PC-9 (cell line): ENCODE data around the gene ZNF780A. TPM values are rescaled to one million over a fixed set of nuclear protein-coding genes. Genes with fewer than 3 reads are reported as not detected.

Source experiments
- BruUV-seq: library from RNA; stranded (reverse); fragments of 400-500 nt; replicated peaks from 2 replicates; lab custom pipeline; 2021; lab: Mats Ljungman, UMichigan
- CTCF ChIA-PET: fragments of 300-600 bp; sonication (Branson Sonifier 250); formaldehyde crosslinking; loops from one replicate; lab custom pipeline; 2022; ENCODE audit warnings: antibody characterized with exemption; lab: Charles Lee
- POLR2A ChIA-PET: fragments of 300-600 bp; sonication (Branson Sonifier 250); formaldehyde crosslinking; loops from one replicate; lab custom pipeline; 2022; ENCODE audit warnings: antibody characterized with exemption; ENCODE audit not compliant: unreplicated experiment; lab: Charles Lee
- DNase-seq, 2 experiments: peaks; one replicate each; pipeline versions ENCODE4 v3.0.0 to v3.0.0-alpha.2; 2015 to 2022; ENCODE audit warnings: mixed read lengths in 1 of 2
- H2AFZ ChIP-seq: fragments of 200-600 bp; sonication (generic); 2 replicates; pipeline ENCODE4 v1.8.1; 2017; ENCODE audit warnings: antibody characterized with exemption
- H3F3A ChIP-seq: fragments of 200-600 bp; sonication (generic); 2 replicates; pipeline ENCODE4 v1.8.1; 2017; ENCODE audit warnings: antibody characterized with exemption, mild to moderate bottlenecking, low read depth; ENCODE audit not compliant: insufficient read depth
- H3K27ac ChIP-seq: fragments of 200-600 bp; sonication (generic); 2 replicates; pipeline ENCODE4 v1.6.1; 2016; ENCODE audit warnings: mixed run types
- H3K27me3 ChIP-seq: fragments of 200-600 bp; sonication (generic); 2 replicates; pipeline ENCODE4 v1.6.1; 2016; ENCODE audit warnings: low read depth, mixed run types; ENCODE audit not compliant: insufficient read depth
- H3K36me3 ChIP-seq: fragments of 200-600 bp; sonication (generic); 2 replicates; pipeline ENCODE4 v1.6.1; 2016; ENCODE audit warnings: low read depth, mixed run types
- H3K4me1 ChIP-seq: fragments of 200-600 bp; sonication (generic); replicated peaks from 2 replicates; pipeline ENCODE4 v1.6.1; 2016; ENCODE audit warnings: mixed run types; ENCODE audit not compliant: insufficient read depth
- H3K4me2 ChIP-seq: fragments of 200-600 bp; sonication (generic); 2 replicates; pipeline ENCODE4 v1.6.1; 2017; ENCODE audit warnings: mixed run types
- H3K4me3 ChIP-seq: fragments of 200-600 bp; sonication (generic); 2 replicates; pipeline ENCODE4 v1.6.1; 2016; ENCODE audit warnings: mixed run types
- H3K79me2 ChIP-seq: fragments of 200-600 bp; sonication (generic); 2 replicates; pipeline ENCODE4 v1.6.1; 2017; ENCODE audit warnings: low read depth, mixed run types
- H3K9me2 ChIP-seq: fragments of 200-600 bp; sonication (generic); 2 replicates; pipeline ENCODE4 v1.8.1; 2017; ENCODE audit warnings: mild to moderate bottlenecking; ENCODE audit not compliant: insufficient read depth
- H3K9me3 ChIP-seq: fragments of 200-600 bp; sonication (generic); 2 replicates; pipeline ENCODE4 v1.8.1; 2016; ENCODE audit warnings: low read depth; ENCODE audit not compliant: insufficient read depth
- H4K20me1 ChIP-seq: fragments of 200-600 bp; sonication (generic); 2 replicates; pipeline ENCODE4 v1.8.1; 2017; ENCODE audit not compliant: insufficient read depth
- CTCF ChIP-seq: fragments of 200-600 bp; sonication (generic); conservative IDR thresholded peaks from 2 replicates; pipeline ENCODE4 v1.6.1; 2017; ENCODE audit warnings: mixed run types, antibody characterized with exemption, mild to moderate bottlenecking, moderate library complexity
- EZH2 ChIP-seq: fragments of 200-600 bp; sonication (generic); IDR thresholded peaks from 2 replicates; pipeline ENCODE4 v1.8.0; 2017; ENCODE audit warnings: antibody characterized with exemption, low read depth
- intact Hi-C: fragments of 100-400 bp; cut with micrococcal nuclease; formaldehyde crosslinking; loops from one replicate; pipeline ENCODE4 v1.10.0; 2022; ENCODE audit not compliant: unreplicated experiment
- total RNA-seq: library from RNA; stranded (reverse); gene quantifications from 2 replicates; pipeline ENCODE4 v1.2.3, GENCODE V29; 2021

Gene ZNF780A
- total RNA-seq, 1 experiment from 2014 or later, result 15.5 TPM

DNA sequence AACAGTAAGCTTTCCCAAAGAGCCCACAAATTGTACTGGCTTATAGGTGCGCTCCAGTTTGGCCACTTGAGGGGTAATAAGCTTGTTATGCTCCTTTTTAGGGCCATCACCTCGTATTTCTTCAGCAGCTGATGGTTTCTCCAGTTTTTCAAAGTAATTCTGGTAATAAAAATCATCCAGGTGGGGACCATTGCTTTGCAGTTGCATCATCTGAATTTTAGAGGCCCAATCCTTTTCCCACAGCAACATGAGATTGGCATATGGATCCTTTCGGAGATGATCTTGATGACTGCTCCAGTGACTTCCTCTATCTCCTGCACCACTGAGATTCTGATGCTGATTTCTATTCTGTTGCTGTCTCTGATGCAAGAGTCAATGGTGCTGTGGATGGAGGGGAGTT, 66.8 kb downstream of the ZNF780A start:
- TF ChIP-seq EZH2, result no peak
- TF ChIP-seq CTCF, result no peak
- Histone ChIP-seq H4K20me1 (no peaks in the 10 kb centered on the region), H3K27ac (no peak overlapping the region), H3K9me3 (peaks cover 64% of the 10 kb centered on the region), H3K27me3 (no peaks in the 10 kb centered on the region), H3K79me2 (no peaks in the 10 kb centered on the region), H2AFZ (no peak overlapping the region), H3K4me2 (no peak overlapping the region), H3F3A (no peaks in the 10 kb centered on the region), H3K4me3 (no peak overlapping the region), H3K9me2 (no peaks in the 10 kb centered on the region), H3K36me3 (no peaks in the 10 kb centered on the region), H3K4me1 (no peaks in the 10 kb centered on the region)
- DNase-seq, result no peak
- POLR2A ChIA-PET, result no interaction called here
- intact Hi-C loops, result no loop called here
- CTCF ChIA-PET, result interaction anchor here (0.6 kb wide), 1 partner anchor 51 kb away, joined by 3 read pairs; no protein-coding TSS in a partner anchor
- no TSS peak for BruUV-seq

Other genes with a start within 250 kb of the ZNF780A start
- 437 and 498 TPM in 2 replicates for gene FBL, start 244.6 kb downstream of the ZNF780A start, total RNA-seq
- 5.8 and 9.3 TPM in 2 replicates for gene FCGBP, start 156.3 kb downstream of the ZNF780A start, total RNA-seq
- gene PSMC4, start 119.8 kb downstream of the ZNF780A start, total RNA-seq, result 82.8 and 110 TPM in 2 replicates
- 1.9 and 3.6 TPM in 2 replicates for gene ZNF546, start 93.9 kb downstream of the ZNF780A start, total RNA-seq
- 13.1 and 20.0 TPM in 2 replicates for gene ZNF780B, start 34.7 kb downstream of the ZNF780A start, total RNA-seq
- 26.9 and 29.5 TPM in 2 replicates for gene MAP3K10, start 100.5 kb upstream of the ZNF780A start, total RNA-seq
- gene TTC9B, start 127.4 kb upstream of the ZNF780A start, total RNA-seq, result 0.50 and 0.59 TPM in 2 replicates
- 0.63 and 0.93 TPM in 2 replicates for gene CCNP, start 135.7 kb upstream of the ZNF780A start, total RNA-seq
- 144 and 149 TPM in 2 replicates for gene AKT2, start 194.4 kb upstream of the ZNF780A start, total RNA-seq